ENCODE data around the gene PPM1H. TPM values are rescaled to one million over a fixed set of nuclear protein-coding genes. Genes with fewer than 3 reads are reported as not detected.

PPM1H gene
- total and polyA plus RNA-seq, 2 of the 8 experiments (the other 6 are each of a cell fraction or from before 2014, with no cell fraction given), result 16.4 to 36.1 TPM

DNA sequence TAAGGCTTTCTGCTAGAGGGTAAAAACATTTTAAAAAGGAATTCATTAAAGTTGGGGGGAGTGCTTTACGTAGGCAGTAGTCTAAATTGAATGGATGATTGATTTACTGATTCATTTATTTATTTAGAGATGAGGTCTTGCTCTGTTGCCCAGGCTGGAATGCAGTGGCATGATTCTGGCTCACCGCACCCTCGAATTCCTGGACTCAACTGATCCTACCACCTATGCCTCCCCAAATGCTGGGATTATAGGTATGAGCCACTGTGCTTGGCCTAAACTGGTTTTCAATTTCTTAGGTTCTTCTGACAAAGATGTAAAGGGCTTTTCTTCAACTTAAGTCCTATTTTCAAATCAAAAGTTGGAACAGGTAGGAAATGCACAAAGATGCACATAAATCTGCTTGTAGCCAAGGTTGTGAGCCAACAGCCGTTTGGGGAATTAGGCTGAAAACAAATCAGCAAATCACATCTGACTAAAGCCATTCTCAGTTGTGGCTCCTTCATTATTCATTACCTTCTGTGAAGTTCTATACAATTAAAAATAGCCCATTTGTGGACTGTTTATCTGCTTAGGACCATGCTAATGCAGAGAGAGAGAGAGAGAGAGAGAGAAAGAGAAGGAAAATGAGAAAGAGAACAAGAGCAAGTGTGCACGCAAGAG lies 218.0 kb downstream of the PPM1H start:
- no peak for FAIRE-seq

More for the DNA sequence above, 218.0 kb downstream of the PPM1H start:
- WGBS, 2 experiments (ENCODE audit: extremely low coverage in 1 of 2, insufficient coverage in 1 of 2, insufficient read length in 1 of 2, insufficient replicate concordance in 2 of 2, low coverage in 1 of 2, low lambda C conversion rate in 2 of 2, missing lambda C conversion rate in 1 of 2), result 90% methylated on average over 5 of the region's 5 CpGs; no CpG with 5 or more reads in 1 of the 2 experiments
- Histone ChIP-seq H3K4me2 (ENCODE audit: insufficient read depth in 1 of 2, low read depth in 2 of 2, low read length in 2 of 2) (no peak overlapping the region), H3K18ac (ENCODE audit: extremely low read depth, low read length) (no peak overlapping the region), H3K4me3 (ENCODE audit: extremely low read depth in 1 of 4, insufficient read depth in 2 of 4, low read depth in 3 of 4, low read length in 4 of 4) (no peak overlapping the region), H3K23ac (ENCODE audit: insufficient read length) (no peak overlapping the region), H3K56ac (replicated peaks; ENCODE audit: insufficient read length, low read depth, low read length) (no peak overlapping the region), H3K4ac (replicated peaks; ENCODE audit: insufficient read length, low read depth, low read length) (no peak overlapping the region), H2AK5ac (ENCODE audit: low read depth, low read length) (no peak overlapping the region), H3K79me1 (ENCODE audit: low read depth, low read length) (no peaks in the 10 kb centered on the region), H4K5ac (ENCODE audit: insufficient read length, low read depth, low read length) (no peak overlapping the region), H3K36me3 (ENCODE audit: control insufficient read depth in 2 of 4, insufficient read depth in 4 of 4, low read length in 3 of 4) (peaks cover 0 to 2% (median 0%) of the 10 kb centered on the region in 4 experiments; a peak in 1 of 8 replicates), H4K8ac (ENCODE audit: extremely low read depth, insufficient read depth, low read length) (no peak overlapping the region), H2BK12ac (ENCODE audit: low read depth, low read length) (no peak overlapping the region), H3K9ac (replicated peaks in 1 of 4; ENCODE audit: extremely low read depth in 1 of 4, low read depth in 3 of 4, low read length in 3 of 4) (no peak overlapping the region; a peak in 1 of 7 replicates), H4K20me1 (replicated peaks in 1 of 2; ENCODE audit: control insufficient read depth in 1 of 2, insufficient read depth in 2 of 2, low read length in 2 of 2) (no peaks in the 10 kb centered on the region), H2BK15ac (ENCODE audit: low read length) (no peak overlapping the region), H3K14ac (ENCODE audit: insufficient read length) (no peak overlapping the region), H2BK5ac (ENCODE audit: low read depth, low read length) (no peak overlapping the region), H3K4me1 (replicated peaks in 1 of 4; ENCODE audit: control insufficient read depth in 3 of 4, insufficient read depth in 4 of 4, low read length in 3 of 4) (peaks cover 0 to 12% (median 9%) of the 10 kb centered on the region in 4 experiments; a peak in 6 of 7 replicates), H2BK20ac (ENCODE audit: low read length) (no peak overlapping the region; the same call in 1 of the 2 replicates), H3K27ac (ENCODE audit: low read depth, low read length) (no peak overlapping the region), H3K23me2 (ENCODE audit: low read depth, low read length) (no peaks in the 10 kb centered on the region), H2BK120ac (replicated peaks; ENCODE audit: low read depth, low read length) (no peak overlapping the region), H2AFZ (ENCODE audit: low read length) (no peak overlapping the region), H3K9me3 (ENCODE audit: insufficient read depth in 2 of 2, low read depth in 1 of 2, low read length in 1 of 2) (no peaks in the 10 kb centered on the region), H3K79me2 (ENCODE audit: control insufficient read depth in 1 of 2, insufficient read depth in 2 of 2, low read length in 2 of 2) (no peaks in the 10 kb centered on the region), H3K27me3 (replicated peaks in 1 of 4; ENCODE audit: control insufficient read depth in 3 of 4, extremely low read depth in 1 of 4, insufficient read depth in 3 of 4, low read length in 3 of 4) (no peaks in the 10 kb centered on the region), H4K91ac (replicated peaks; ENCODE audit: insufficient read length, low read length) (no peak overlapping the region)
- CTCF ChIA-PET (ENCODE audit: partially characterized antibody), result interaction anchor here (2.1 to 3.5 kb wide), 2 partner anchors 11 to 77 kb away, joined by 9 to 13 read pairs; no protein-coding TSS in a partner anchor
- POLR2A ChIA-PET (ENCODE audit: partially characterized antibody), result interaction anchor here (1.1 kb wide), 2 partner anchors 8 to 9 kb away, joined by 3 to 4 read pairs; no protein-coding TSS in a partner anchor
- TF ChIP-seq HDAC2 (IDR thresholded peaks at IDR 0.05; ENCODE audit: borderline replicate concordance in 1 of 2, low read depth in 2 of 2, low read length in 2 of 2) (no peak), SIX5 (IDR thresholded peaks at IDR 0.05; ENCODE audit: low read depth, low read length) (no peak)
- DNase-seq (ENCODE audit: low read depth in 1 of 2, low spot score in 2 of 2), result no peak
